Measurements from ENCODE around the gene WDSUB1.

Gene WDSUB1

DNA sequence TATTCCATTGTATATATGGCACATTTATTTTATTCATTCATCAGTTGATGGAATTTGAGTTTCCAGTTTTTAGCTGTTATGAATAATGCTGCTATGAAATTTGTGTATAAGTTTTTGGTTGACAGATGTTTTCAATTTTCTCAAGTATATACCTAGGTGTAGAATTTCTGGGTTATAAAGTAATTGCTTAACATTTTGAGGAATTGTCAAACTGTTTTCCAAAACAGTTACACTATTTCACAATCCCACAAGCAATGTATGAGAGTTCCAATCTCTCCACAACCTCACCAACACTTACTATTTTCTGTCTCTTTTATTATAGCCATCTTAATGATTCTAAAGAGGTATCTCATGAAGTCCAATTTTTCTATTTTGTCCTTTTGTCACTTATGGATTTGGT is 12.5 kb upstream of the WDSUB1 start:
- TF ChIP-seq, protein P1, sequence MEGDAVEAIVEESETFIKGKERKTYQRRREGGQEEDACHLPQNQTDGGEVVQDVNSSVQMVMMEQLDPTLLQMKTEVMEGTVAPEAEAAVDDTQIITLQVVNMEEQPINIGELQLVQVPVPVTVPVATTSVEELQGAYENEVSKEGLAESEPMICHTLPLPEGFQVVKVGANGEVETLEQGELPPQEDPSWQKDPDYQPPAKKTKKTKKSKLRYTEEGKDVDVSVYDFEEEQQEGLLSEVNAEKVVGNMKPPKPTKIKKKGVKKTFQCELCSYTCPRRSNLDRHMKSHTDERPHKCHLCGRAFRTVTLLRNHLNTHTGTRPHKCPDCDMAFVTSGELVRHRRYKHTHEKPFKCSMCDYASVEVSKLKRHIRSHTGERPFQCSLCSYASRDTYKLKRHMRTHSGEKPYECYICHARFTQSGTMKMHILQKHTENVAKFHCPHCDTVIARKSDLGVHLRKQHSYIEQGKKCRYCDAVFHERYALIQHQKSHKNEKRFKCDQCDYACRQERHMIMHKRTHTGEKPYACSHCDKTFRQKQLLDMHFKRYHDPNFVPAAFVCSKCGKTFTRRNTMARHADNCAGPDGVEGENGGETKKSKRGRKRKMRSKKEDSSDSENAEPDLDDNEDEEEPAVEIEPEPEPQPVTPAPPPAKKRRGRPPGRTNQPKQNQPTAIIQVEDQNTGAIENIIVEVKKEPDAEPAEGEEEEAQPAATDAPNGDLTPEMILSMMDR (IDR thresholded peaks at IDR 0.05) = no peak
- Histone ChIP-seq H3K27ac (no peak overlapping the region), H3K4me3 (no peak overlapping the region)
- DNase-seq (ENCODE audit: low spot score) = no peak

DNA sequence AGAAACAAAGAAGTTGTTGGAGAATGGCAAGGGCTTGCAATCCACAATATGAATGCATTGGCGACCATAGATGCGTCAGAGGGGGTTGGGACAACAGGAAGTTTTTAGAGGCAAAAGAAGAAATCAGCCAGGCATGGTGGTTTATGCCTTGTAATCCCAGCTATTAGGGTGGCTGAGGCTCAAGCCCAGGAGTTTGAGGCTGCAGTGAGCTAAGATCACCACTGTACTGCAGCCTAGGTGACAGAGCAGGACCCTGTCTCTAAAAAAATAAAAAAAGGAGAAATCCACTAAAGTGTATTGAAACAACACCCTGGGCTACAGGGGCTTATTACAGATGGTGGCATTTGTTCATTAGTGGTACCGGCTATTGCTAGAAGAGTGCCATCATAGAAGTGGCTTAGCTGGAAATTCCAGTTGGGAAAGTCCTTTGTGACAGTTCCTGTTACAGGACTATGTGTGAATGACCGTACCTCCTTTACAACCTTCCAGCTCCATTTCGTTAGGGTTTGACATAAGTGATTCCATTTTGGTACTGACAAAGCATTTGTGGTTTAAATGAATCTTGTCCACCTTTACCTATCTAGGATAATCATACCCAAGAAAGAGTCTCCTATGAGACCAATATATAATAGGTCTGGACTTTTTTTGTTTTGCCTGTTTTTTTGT is 10.7 kb upstream of the WDSUB1 start:
- H3K27ac ChIP-seq = no peak overlapping the region
- DNase-seq (ENCODE audit: low spot score) = no peak
- TF ChIP-seq, protein P1 (IDR thresholded peaks at IDR 0.05) = no peak

DNA sequence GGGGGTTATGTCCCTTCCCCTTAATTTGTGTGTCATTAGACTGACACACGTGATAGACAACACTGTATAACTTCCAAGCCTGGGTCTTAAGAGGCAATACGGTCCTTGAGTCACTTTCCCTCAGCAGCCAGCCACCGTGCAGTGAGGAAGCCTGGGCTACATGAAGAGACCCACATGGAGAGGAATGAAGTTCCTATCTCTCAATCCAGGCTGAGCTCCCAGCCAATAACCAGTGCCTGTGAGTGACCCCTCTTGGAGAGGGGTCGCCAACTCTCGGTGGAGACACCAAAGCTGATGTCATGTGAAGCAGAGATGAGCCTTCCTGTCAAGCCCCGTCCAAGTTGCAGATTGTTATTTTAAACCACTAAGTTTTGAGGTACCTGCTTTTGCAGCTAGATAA is 5.7 kb upstream of the WDSUB1 start:
- H3K27ac ChIP-seq = no peak overlapping the region
- no peak overlapping the region for H3K4me3 ChIP-seq
- no peak for DNase-seq (ENCODE audit: low spot score)
- TF ChIP-seq, protein P1 (IDR thresholded peaks at IDR 0.05) = no peak

More for the DNA sequence above, 10.7 kb upstream of the WDSUB1 start:
- no peak overlapping the region for H3K4me3 ChIP-seq

DNA sequence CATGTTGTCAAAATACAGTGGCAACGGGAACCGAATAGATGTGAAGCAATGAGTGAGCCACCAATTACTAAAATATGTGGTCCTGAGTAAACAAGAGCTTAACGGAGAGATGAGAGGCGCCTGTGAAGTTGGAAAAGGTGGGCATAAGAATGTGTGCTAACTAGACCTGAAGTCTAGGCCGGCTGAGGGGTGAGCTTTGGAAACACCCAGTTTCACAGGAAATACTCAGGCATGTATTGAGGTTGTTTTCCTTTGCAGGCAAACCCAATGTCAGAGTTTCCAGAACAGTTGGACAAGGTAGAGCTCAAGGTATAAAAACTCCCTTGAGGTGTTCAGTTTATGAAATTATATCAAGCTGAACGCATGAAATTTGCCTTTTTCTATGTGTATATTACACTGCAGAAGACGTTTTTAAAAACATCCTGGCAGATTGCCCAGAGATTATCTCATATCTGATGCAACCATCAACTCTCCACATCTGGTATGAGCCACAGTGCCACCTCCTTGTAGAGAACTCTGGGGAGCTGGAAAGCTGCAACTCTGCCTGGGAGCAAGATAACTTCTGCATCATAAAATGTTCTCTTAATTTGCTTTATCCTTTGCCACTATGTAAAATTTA is 3.9 kb upstream of the WDSUB1 start:
- Histone ChIP-seq H3K27ac (no peak overlapping the region), H3K4me3 (no peak overlapping the region)
- TF ChIP-seq, protein P1 (IDR thresholded peaks at IDR 0.05) = no peak
- no peak for DNase-seq (ENCODE audit: low spot score)

DNA sequence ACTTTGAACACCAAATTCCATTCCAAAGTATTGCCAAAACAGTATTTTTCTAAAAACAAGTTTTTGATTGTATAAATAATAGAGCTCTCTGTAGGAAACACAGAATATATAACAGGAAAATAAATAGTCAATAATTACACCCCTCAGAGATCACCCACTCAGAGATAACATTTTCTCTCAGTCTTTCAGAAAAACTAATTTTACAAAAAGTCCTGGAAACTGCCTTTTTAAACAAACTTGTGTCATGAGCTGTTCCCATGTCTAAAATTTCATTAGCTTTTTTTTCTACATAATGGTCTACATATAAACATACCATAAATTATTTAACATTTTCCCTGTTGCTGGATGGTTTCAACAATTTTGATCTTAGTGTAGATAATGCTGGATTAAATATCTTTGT is 1.2 kb upstream of the WDSUB1 start:
- no peak overlapping the region for H3K4me3 ChIP-seq
- DNase-seq (ENCODE audit: low spot score) = no peak
- TF ChIP-seq, protein P1 (IDR thresholded peaks at IDR 0.05) = no peak
- H3K27ac ChIP-seq = no peak overlapping the region

DNA sequence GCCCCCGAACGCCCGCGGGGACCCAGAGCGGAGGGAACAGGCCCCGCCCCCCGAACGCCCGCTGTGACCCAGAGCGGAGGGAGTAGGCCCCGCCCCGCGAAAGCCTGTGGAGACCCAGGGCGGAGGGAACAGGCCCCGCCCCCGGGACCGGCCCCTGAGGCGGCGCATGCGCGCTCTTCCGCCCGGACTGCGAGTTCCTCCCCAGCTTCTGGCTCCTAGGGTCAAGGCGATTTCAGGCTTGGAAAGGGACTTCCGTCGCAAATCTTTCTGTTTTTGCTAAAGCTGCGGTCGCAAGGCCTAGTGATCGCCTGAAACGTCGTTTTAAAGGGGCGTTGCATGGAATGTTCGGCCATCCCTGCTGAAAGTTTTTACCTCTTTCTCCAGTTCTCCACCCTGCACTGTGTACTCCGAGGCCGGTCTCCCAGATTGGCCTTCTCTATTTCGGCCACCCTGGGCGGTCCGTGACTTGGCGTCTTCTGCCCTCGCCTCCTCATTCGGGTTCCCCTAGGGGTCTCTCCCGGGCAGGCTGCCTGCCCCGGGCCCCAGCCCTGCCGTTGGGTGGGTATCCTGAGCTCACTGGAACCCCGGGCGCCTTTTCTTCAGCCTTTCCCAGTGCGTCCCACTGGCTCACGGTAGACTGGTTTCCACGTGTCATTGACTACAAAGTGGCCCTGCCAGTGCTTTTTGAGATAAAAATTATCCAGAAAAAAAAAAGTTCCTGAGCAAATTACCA is 372 bp upstream of the WDSUB1 start:
- TF ChIP-seq, protein P1 (IDR thresholded peaks at IDR 0.05) = no peak
- peak; percentile 98 for DNase-seq (ENCODE audit: low spot score)
- H3K27ac ChIP-seq = peak overlapping the region; percentile 74 to 92
- peak overlapping the region; percentile 96 for H3K4me3 ChIP-seq

Measured in coronary artery (tissue), 2 donors.